ENCODE data around the gene TMEM147. TPM values are rescaled to one million over a fixed set of nuclear protein-coding genes. Genes with fewer than 3 reads are reported as not detected.

TMEM147 gene
- total and polyA plus RNA-seq, 2 donors (not counting 3 experiments of a cell fraction or from before 2014, with no cell fraction given), result 75.8 to 214 TPM

GRCh38 chr19:35558400-35559280 is 13.2 kb downstream of the TMEM147 start:
- H3K9me3 ChIP-seq (replicated peaks; ENCODE audit: control insufficient read depth, insufficient read depth, low read length), result no peaks in the 10 kb centered on the region
- peaks cover 0 to 4% of the 10 kb centered on the region in 2 experiments for H3K27me3 ChIP-seq (ENCODE audit: control insufficient read depth in 2 of 2, insufficient read depth in 2 of 2, low read length in 2 of 2)
- peak overlapping the region; percentile 16 for H2AFZ ChIP-seq (ENCODE audit: low read depth, low read length)
- BruUV-seq (replicated peaks), result no TSS peak
- TF ChIP-seq FOS (IDR thresholded peaks at IDR 0.05; ENCODE audit: borderline replicate concordance, insufficient read depth, low read length), result no peak
- TF ChIP-seq POLR2A (IDR thresholded peaks at IDR 0.05; ENCODE audit: low read depth, low read length), result no peak
- TF ChIP-seq MYC (IDR thresholded peaks at IDR 0.05; ENCODE audit: low read depth, low read length), result no peak
- no peak for TF ChIP-seq EZH2 (IDR thresholded peaks at IDR 0.05; ENCODE audit: borderline replicate concordance, low read depth, low read length, severe bottlenecking)
- no peak for TF ChIP-seq GATA2 (IDR thresholded peaks at IDR 0.05; ENCODE audit: insufficient read depth, insufficient read length, low read depth, low read length)
- no peak for TF ChIP-seq JUN (IDR thresholded peaks at IDR 0.05; ENCODE audit: borderline replicate concordance, insufficient read depth, insufficient read length, low read depth)
- TF ChIP-seq MAX (IDR thresholded peaks at IDR 0.05; ENCODE audit: insufficient read depth, insufficient read length), result no peak
- TF ChIP-seq, protein P1, sequence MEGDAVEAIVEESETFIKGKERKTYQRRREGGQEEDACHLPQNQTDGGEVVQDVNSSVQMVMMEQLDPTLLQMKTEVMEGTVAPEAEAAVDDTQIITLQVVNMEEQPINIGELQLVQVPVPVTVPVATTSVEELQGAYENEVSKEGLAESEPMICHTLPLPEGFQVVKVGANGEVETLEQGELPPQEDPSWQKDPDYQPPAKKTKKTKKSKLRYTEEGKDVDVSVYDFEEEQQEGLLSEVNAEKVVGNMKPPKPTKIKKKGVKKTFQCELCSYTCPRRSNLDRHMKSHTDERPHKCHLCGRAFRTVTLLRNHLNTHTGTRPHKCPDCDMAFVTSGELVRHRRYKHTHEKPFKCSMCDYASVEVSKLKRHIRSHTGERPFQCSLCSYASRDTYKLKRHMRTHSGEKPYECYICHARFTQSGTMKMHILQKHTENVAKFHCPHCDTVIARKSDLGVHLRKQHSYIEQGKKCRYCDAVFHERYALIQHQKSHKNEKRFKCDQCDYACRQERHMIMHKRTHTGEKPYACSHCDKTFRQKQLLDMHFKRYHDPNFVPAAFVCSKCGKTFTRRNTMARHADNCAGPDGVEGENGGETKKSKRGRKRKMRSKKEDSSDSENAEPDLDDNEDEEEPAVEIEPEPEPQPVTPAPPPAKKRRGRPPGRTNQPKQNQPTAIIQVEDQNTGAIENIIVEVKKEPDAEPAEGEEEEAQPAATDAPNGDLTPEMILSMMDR (IDR thresholded peaks at IDR 0.05; ENCODE audit: extremely low read depth in 1 of 2, insufficient read depth in 1 of 2, low read depth in 1 of 2, low read length in 2 of 2), result no peak
- TF ChIP-seq POLR2AphosphoS5 (IDR thresholded peaks at IDR 0.05; ENCODE audit: insufficient read depth, low read depth, low read length), result no peak
- POLR2A ChIA-PET, result interaction anchor here (0.6 kb wide), 1 partner anchor 533 kb away, joined by 3 read pairs; no protein-coding TSS in a partner anchor
- H3K27ac ChIP-seq (ENCODE audit: insufficient read depth, low read depth, low read length), result no peak overlapping the region
- no peak overlapping the region for H3K4me2 ChIP-seq (ENCODE audit: insufficient read depth, low read length)
- DNase-seq (ENCODE audit: low read depth, low spot score) (no peak), FAIRE-seq (no peak)
- H3K4me1 ChIP-seq (ENCODE audit: control insufficient read depth, extremely low read depth, insufficient read depth, low read length), result no peaks in the 10 kb centered on the region
- no peaks in the 10 kb centered on the region for H3K79me2 ChIP-seq (ENCODE audit: control insufficient read depth, insufficient read depth, low read length)
- CTCF ChIA-PET, result interaction anchor here (0.6 to 1.6 kb wide), 4 partner anchors 9 to 262 kb away, joined by 3 to 18 read pairs (median 4); no protein-coding TSS in a partner anchor
- H3K36me3 ChIP-seq (ENCODE audit: control insufficient read depth in 2 of 2, extremely low read depth in 1 of 2, insufficient read depth in 2 of 2, low read length in 2 of 2), result no peaks in the 10 kb centered on the region
- no peak overlapping the region for H3K4me3 ChIP-seq (replicated peaks in 1 of 3; ENCODE audit: insufficient read depth in 1 of 3, low read depth in 1 of 3, low read length in 3 of 3)
- H3K9me1 ChIP-seq (replicated peaks; ENCODE audit: control insufficient read depth, extremely low read depth, insufficient read depth, low read length), result no peaks in the 10 kb centered on the region
- intact Hi-C loops (cut with micrococcal nuclease) (no loop called here), dilution Hi-C loops (cut with MboI; ENCODE audit: extremely low pct_ligation_motif_present, low sequenced_read_pairs) (no loop called here)
- H3K9ac ChIP-seq (replicated peaks; ENCODE audit: extremely low read depth, insufficient read depth, low read length), result no peak overlapping the region
- no peaks in the 10 kb centered on the region for H4K20me1 ChIP-seq (replicated peaks; ENCODE audit: control insufficient read depth, extremely low read depth, insufficient read depth, low read length)
